H9 (cell line): ENCODE data around the gene PRKACG. TPM values are rescaled to one million over a fixed set of nuclear protein-coding genes. Genes with fewer than 3 reads are reported as not detected.
A peak's percentile ranks its signal among the peaks of the same experiment; 100 is the strongest.
"Not testable (repeated sequence)": the region's sequence is repeated elsewhere in the genome, so short reads cannot be mapped to it uniquely, and the experiment has no call there.

ENCODE experiments used
- DNase-seq: peaks from one replicate; pipeline ENCODE4 v3.0.0-alpha.2; 2017
- H2AFZ ChIP-seq: one replicate; pipeline ENCODE4 v1.6.1; 2013; ENCODE audit warnings: mild to moderate bottlenecking, low read length, control low read depth, moderate library complexity
- H2AK5ac ChIP-seq: 2 replicates; pipeline ENCODE4 v1.6.1; 2013; ENCODE audit warnings: low read length, control low read depth, mixed read lengths; ENCODE audit not compliant: insufficient read length
- H2BK120ac ChIP-seq: one replicate; pipeline ENCODE4 v1.6.1; 2013; ENCODE audit warnings: low read depth, mild to moderate bottlenecking, low read length, control low read depth, inconsistent platforms; ENCODE audit not compliant: poor library complexity, severe bottlenecking
- H2BK12ac ChIP-seq: 2 replicates; pipeline ENCODE4 v1.6.1; 2013; ENCODE audit warnings: low read length, control low read depth, mixed read lengths, low read depth; ENCODE audit not compliant: insufficient read length
- H2BK15ac ChIP-seq: 2 replicates; pipeline ENCODE4 v1.6.1; 2013; ENCODE audit warnings: low read depth, low read length, control low read depth
- H2BK20ac ChIP-seq: one replicate; pipeline ENCODE4 v1.6.1; 2013; ENCODE audit warnings: low read depth, mild to moderate bottlenecking, low read length, control low read depth, inconsistent platforms; ENCODE audit not compliant: poor library complexity, severe bottlenecking
- H2BK5ac ChIP-seq: 2 replicates; pipeline ENCODE4 v1.6.1; 2013; ENCODE audit warnings: low read length, control low read depth, mixed read lengths; ENCODE audit not compliant: insufficient read length
- H3K14ac ChIP-seq: 2 replicates; pipeline ENCODE4 v1.6.1; 2013; ENCODE audit warnings: low read length, control low read depth; ENCODE audit not compliant: insufficient read depth
- H3K18ac ChIP-seq: 2 replicates; pipeline ENCODE4 v1.6.1; 2013; ENCODE audit warnings: low read depth, mild to moderate bottlenecking, mixed read lengths, low read length, control low read depth; ENCODE audit not compliant: insufficient read length
- H3K23ac ChIP-seq: 2 replicates; pipeline ENCODE4 v1.6.1; 2013; ENCODE audit warnings: low read length, control low read depth, mixed read lengths, low read depth; ENCODE audit not compliant: insufficient read length
- H3K23me2 ChIP-seq: 2 replicates; pipeline ENCODE4 v1.6.1; 2013; ENCODE audit warnings: low read depth, mild to moderate bottlenecking, mixed read lengths, low read length, control low read depth; ENCODE audit not compliant: insufficient read length, poor library complexity, severe bottlenecking
- H3K27ac ChIP-seq: 2 replicates; pipeline ENCODE4 v1.5.1; 2013; ENCODE audit warnings: low read length, control low read depth, mixed read lengths, low read depth; ENCODE audit not compliant: insufficient read length
- H3K27me3 ChIP-seq: 2 replicates; pipeline ENCODE4 v1.6.1; 2013; ENCODE audit warnings: low read length, control low read depth, inconsistent platforms; ENCODE audit not compliant: insufficient read depth
- H3K4ac ChIP-seq: 2 replicates; pipeline ENCODE4 v1.6.1; 2013; ENCODE audit warnings: low read depth, mild to moderate bottlenecking, control low read depth, inconsistent platforms, low read length, moderate library complexity
- H3K4me1 ChIP-seq: 2 replicates; pipeline ENCODE4 v1.6.1; 2013; ENCODE audit warnings: low read length, control low read depth, inconsistent platforms; ENCODE audit not compliant: insufficient read depth
- H3K4me2 ChIP-seq: 2 replicates; pipeline ENCODE4 v1.6.1; 2013; ENCODE audit warnings: low read length, control low read depth, mixed read lengths; ENCODE audit not compliant: insufficient read length, insufficient read depth
- H3K56ac ChIP-seq: 2 replicates; pipeline ENCODE4 v1.6.1; 2013; ENCODE audit warnings: low read depth, mild to moderate bottlenecking, mixed read lengths, low read length, control low read depth; ENCODE audit not compliant: insufficient read length
- H3K79me1 ChIP-seq: 2 replicates; pipeline ENCODE4 v1.6.1; 2013; ENCODE audit warnings: low read depth, mild to moderate bottlenecking, moderate library complexity, low read length, control low read depth, inconsistent platforms; ENCODE audit not compliant: insufficient read depth, poor library complexity, severe bottlenecking
- H3K79me2 ChIP-seq: 2 replicates; pipeline ENCODE4 v1.6.1; 2013; ENCODE audit warnings: low read length, control low read depth, inconsistent platforms; ENCODE audit not compliant: insufficient read depth
- H3K9ac ChIP-seq: 2 replicates; pipeline ENCODE4 v1.6.1; 2013; ENCODE audit warnings: low read length, control low read depth, mixed read lengths; ENCODE audit not compliant: insufficient read length; ENCODE audit errors: extremely low read depth
- H3K9me3 ChIP-seq: one replicate; pipeline ENCODE4 v1.6.1; 2013; ENCODE audit warnings: low read depth, low read length, inconsistent platforms; ENCODE audit not compliant: control insufficient read depth
- H3T11ph ChIP-seq: one replicate; pipeline ENCODE4 v1.6.1; 2013; ENCODE audit warnings: mild to moderate bottlenecking, low read length, control low read depth, inconsistent platforms
- H4K20me1 ChIP-seq: one replicate; pipeline ENCODE4 v1.6.1; 2013; ENCODE audit not compliant: control insufficient read depth, insufficient read length, insufficient read depth
- H4K5ac ChIP-seq: 2 replicates; pipeline ENCODE4 v1.6.1; 2013; ENCODE audit warnings: low read depth, mild to moderate bottlenecking, mixed read lengths, low read length, control low read depth; ENCODE audit not compliant: insufficient read length
- H4K8ac ChIP-seq: replicated peaks from 2 replicates; pipeline ENCODE4 v1.6.1; 2013; ENCODE audit warnings: low read length, control low read depth, mixed read lengths, low read depth; ENCODE audit not compliant: insufficient read length
- H4K91ac ChIP-seq: 2 replicates; pipeline ENCODE4 v1.6.1; 2013; ENCODE audit warnings: low read depth, mild to moderate bottlenecking, moderate library complexity, mixed read lengths, low read length, control low read depth; ENCODE audit not compliant: insufficient read length
- H3K27ac Mint-ChIP-seq, 3 experiments: 2 replicates in 2 of 3; 3 replicates in 1 of 3; pipeline ENCODE4 v1.8.0; 2020 to 2021; ENCODE audit warnings: mixed read lengths in 3 of 3, mild to moderate bottlenecking in 1 of 3, moderate library complexity in 1 of 3
- H3K27me3 Mint-ChIP-seq: 2 replicates; pipeline ENCODE4 v1.8.0; 2021; ENCODE audit warnings: low read depth, mild to moderate bottlenecking, moderate library complexity, mixed read lengths
- H3K36me3 Mint-ChIP-seq, 3 experiments: 2 replicates in 2 of 3; 3 replicates in 1 of 3; pipeline ENCODE4 v1.8.0; 2020 to 2021; ENCODE audit warnings: low read depth in 3 of 3, mixed read lengths in 3 of 3; ENCODE audit not compliant: insufficient read depth in 1 of 3
- H3K4me1 Mint-ChIP-seq, 2 experiments: 2 replicates each; pipeline ENCODE4 v1.8.0; 2020; ENCODE audit warnings: mixed read lengths in 2 of 2
- H3K4me3 Mint-ChIP-seq, 2 experiments: 2 replicates in 1 of 2; 3 replicates in 1 of 2; pipeline ENCODE4 v1.8.0; 2020 to 2021; ENCODE audit warnings: mild to moderate bottlenecking in 2 of 2, mixed read lengths in 2 of 2, moderate library complexity in 1 of 2
- H3K9me3 Mint-ChIP-seq, 2 experiments: 2 replicates in 1 of 2; 3 replicates in 1 of 2; pipeline ENCODE4 v1.8.0; 2020; ENCODE audit warnings: mild to moderate bottlenecking in 2 of 2, mixed read lengths in 2 of 2, moderate library complexity in 1 of 2
- CTCF ChIP-seq: fragments of 200-600 bp; sonication (generic); conservative IDR thresholded peaks from 3 replicates; pipeline ENCODE4 v1.8.0; 2021; ENCODE audit warnings: antibody characterized with exemption, mild to moderate bottlenecking
- WGBS: extraction: QIAGEN DNeasy Blood & Tissue Kit; methylation state at CpG from one replicate; pipeline ENCODE4 v1.1.7; 2013; ENCODE audit warnings: missing lambda C conversion rate, low lambda C conversion rate, mixed read lengths; ENCODE audit not compliant: insufficient read length; ENCODE audit errors: extremely low coverage; 5-methylcytosine and 5-hydroxymethylcytosine counted together
- total RNA-seq: library from RNA; stranded (reverse); gene quantifications from 2 replicates; pipeline ENCODE4 v1.2.1, GENCODE V29; 2021

The PRKACG gene
- total RNA-seq, 1 experiment from 2014 or later = not detected

- Histone ChIP-seq H4K20me1 (no peaks in the 10 kb centered on the region), H4K5ac (no peak overlapping the region), H3K14ac (no peak overlapping the region), H3K9ac (no peak overlapping the region), H4K91ac (no peak overlapping the region), H3K9me3 (no peaks in the 10 kb centered on the region), H3K18ac (no peak overlapping the region), H3K56ac (no peak overlapping the region), H3K23me2 (no peaks in the 10 kb centered on the region), H2AFZ (no peak overlapping the region), H2BK120ac (no peak overlapping the region), H3K23ac (no peak overlapping the region), H2BK20ac (no peak overlapping the region), H3K4me2 (no peak overlapping the region), H3T11ph (no peak overlapping the region), H2BK12ac (no peak overlapping the region), H4K8ac (no peak overlapping the region), H3K79me1 (no peaks in the 10 kb centered on the region), H3K27ac (no peak overlapping the region), H2BK15ac (no peak overlapping the region), H3K27me3 (no peaks in the 10 kb centered on the region), H3K4me1 (no peaks in the 10 kb centered on the region), H3K4ac (no peak overlapping the region), H3K79me2 (no peaks in the 10 kb centered on the region), H2AK5ac (no peak overlapping the region), H2BK5ac (no peak overlapping the region)
- Mint-ChIP-seq H3K9me3 (no peaks in the 10 kb centered on the region), H3K4me1 (no peaks in the 10 kb centered on the region), H3K4me3 (no peak overlapping the region; a peak in 1 of 5 replicates), H3K27me3 (no peaks in the 10 kb centered on the region), H3K36me3 (peaks cover 22 to 46% (median 41%) of the 10 kb centered on the region in 3 experiments), H3K27ac (peak overlapping the region in 1 of 3 experiments; percentile 19; a peak in 2 of 7 replicates)
- no peak for TF ChIP-seq CTCF
- DNase-seq = no peak
- no CpG with 5 or more reads among the region's 1 CpG for WGBS
Observed at GRCh38 chr9:69054989-69055388, 41.1 kb upstream of the PRKACG start.

GRCh38 chr9:69050936-69051335 lies 37.0 kb upstream of the PRKACG start:
- not testable (repeated sequence) for H3K23ac ChIP-seq, H3K9me3 ChIP-seq, H3K4me3 Mint-ChIP-seq, H4K91ac ChIP-seq, H3K23me2 ChIP-seq, H4K20me1 ChIP-seq, H3K27me3 ChIP-seq, H3K27me3 Mint-ChIP-seq, H3K56ac ChIP-seq, H4K5ac ChIP-seq, H3K18ac ChIP-seq, H3K27ac ChIP-seq, H3K9me3 Mint-ChIP-seq, H2BK15ac ChIP-seq, H3K79me1 ChIP-seq, H2BK120ac ChIP-seq, H2BK12ac ChIP-seq, H3K4me1 ChIP-seq, H3T11ph ChIP-seq, H4K8ac ChIP-seq, H3K79me2 ChIP-seq, H3K9ac ChIP-seq, H2BK20ac ChIP-seq, DNase-seq, H3K14ac ChIP-seq, H2AK5ac ChIP-seq, H2BK5ac ChIP-seq, H2AFZ ChIP-seq, H3K4me2 ChIP-seq, H3K4ac ChIP-seq
- Mint-ChIP-seq H3K4me1 (peaks cover 6 to 10% of the 10 kb centered on the region in 2 experiments), H3K27ac (peak overlapping the region in 1 of 3 experiments; percentile 55; a peak in 1 of 7 replicates), H3K36me3 (peaks cover 18 to 46% (median 40%) of the 10 kb centered on the region in 3 experiments)
- WGBS = no CpG with 5 or more reads among the region's 12 CpGs
